ENCODE results near the gene CDH13.

The CDH13 gene

GRCh38 chr16:83814659-83814985 lies 1187.9 kb downstream of the CDH13 start:
- peaks cover 15% of the 10 kb centered on the region for H3K79me2 ChIP-seq (ENCODE audit: control insufficient read depth, low read length)
- H3K9me3 ChIP-seq (ENCODE audit: control insufficient read depth, insufficient read depth, low read length), result no peaks in the 10 kb centered on the region
- H3K36me3 ChIP-seq (ENCODE audit: control insufficient read depth, low read length), result peaks cover 33% of the 10 kb centered on the region
- no peak overlapping the region for H3K4me2 ChIP-seq (ENCODE audit: low read length)
- H3F3A ChIP-seq (ENCODE audit: control insufficient read depth, insufficient read depth), result 0 out of 2 replicates have a peak, but pooled peaks cover 3% of the 10 kb centered on the region
- no peaks in the 10 kb centered on the region for H3K27me3 ChIP-seq (ENCODE audit: control insufficient read depth, low read length)
- peaks cover 7% of the 10 kb centered on the region; the same call in 1 of the 2 replicates for H3K4me1 ChIP-seq (ENCODE audit: control insufficient read depth, low read length)
- TF ChIP-seq EZH2phosphoT487 (IDR thresholded peaks at IDR 0.05; ENCODE audit: borderline replicate concordance, low read length) (no peak), CTCF (IDR thresholded peaks at IDR 0.05; ENCODE audit: low read depth, low read length, poor library complexity, severe bottlenecking) (no peak)
- H3K27ac ChIP-seq (ENCODE audit: low read depth, low read length), result no peak overlapping the region
- no peaks in the 10 kb centered on the region for H3K9me2 ChIP-seq (replicated peaks; ENCODE audit: control insufficient read depth, low read length)
- no peaks in the 10 kb centered on the region for H4K20me1 ChIP-seq (ENCODE audit: control insufficient read depth, insufficient read depth, low read depth, low read length)
- no peak overlapping the region for H3K4me3 ChIP-seq (ENCODE audit: low read length)

- Histone ChIP-seq H3K36me3 (ENCODE audit: control insufficient read depth, low read length) (peaks cover 9% of the 10 kb centered on the region), H3F3A (ENCODE audit: control insufficient read depth, insufficient read depth) (0 out of 2 replicates have a peak, but pooled peaks cover 3% of the 10 kb centered on the region), H3K27ac (ENCODE audit: low read depth, low read length) (no peak overlapping the region), H3K79me2 (ENCODE audit: control insufficient read depth, low read length) (no peaks in the 10 kb centered on the region), H3K27me3 (ENCODE audit: control insufficient read depth, low read length) (no peaks in the 10 kb centered on the region), H4K20me1 (ENCODE audit: control insufficient read depth, insufficient read depth, low read depth, low read length) (no peaks in the 10 kb centered on the region), H3K4me1 (ENCODE audit: control insufficient read depth, low read length) (peaks cover 7% of the 10 kb centered on the region; the same call in 1 of the 2 replicates), H3K4me3 (ENCODE audit: low read length) (no peak overlapping the region), H3K9me3 (ENCODE audit: control insufficient read depth, insufficient read depth, low read length) (no peaks in the 10 kb centered on the region), H3K9me2 (replicated peaks; ENCODE audit: control insufficient read depth, low read length) (no peaks in the 10 kb centered on the region), H3K4me2 (ENCODE audit: low read length) (no peak overlapping the region)
- TF ChIP-seq EZH2phosphoT487 (IDR thresholded peaks at IDR 0.05; ENCODE audit: borderline replicate concordance, low read length) (no peak), CTCF (IDR thresholded peaks at IDR 0.05; ENCODE audit: low read depth, low read length, poor library complexity, severe bottlenecking) (no peak)
Measured at GRCh38 chr16:83817022-83817421, 1190.3 kb downstream of the CDH13 start.

GRCh38 chr16:83818276-83818675 lies 1191.5 kb downstream of the CDH13 start:
- no peaks in the 10 kb centered on the region for H4K20me1 ChIP-seq (ENCODE audit: control insufficient read depth, insufficient read depth, low read depth, low read length)
- H3K4me2 ChIP-seq (ENCODE audit: low read length), result no peak overlapping the region
- H3K9me3 ChIP-seq (ENCODE audit: control insufficient read depth, insufficient read depth, low read length), result no peaks in the 10 kb centered on the region
- no peak overlapping the region for H3K27ac ChIP-seq (ENCODE audit: low read depth, low read length)
- no peak overlapping the region for H3K4me3 ChIP-seq (ENCODE audit: low read length)
- H3F3A ChIP-seq (ENCODE audit: control insufficient read depth, insufficient read depth), result 0 out of 2 replicates have a peak, but pooled peaks cover 3% of the 10 kb centered on the region
- no peaks in the 10 kb centered on the region for H3K79me2 ChIP-seq (ENCODE audit: control insufficient read depth, low read length)
- H3K36me3 ChIP-seq (ENCODE audit: control insufficient read depth, low read length), result no peaks in the 10 kb centered on the region
- TF ChIP-seq CTCF (IDR thresholded peaks at IDR 0.05; ENCODE audit: low read depth, low read length, poor library complexity, severe bottlenecking) (no peak), EZH2phosphoT487 (IDR thresholded peaks at IDR 0.05; ENCODE audit: borderline replicate concordance, low read length) (no peak)
- peaks cover 7% of the 10 kb centered on the region; the same call in 1 of the 2 replicates for H3K4me1 ChIP-seq (ENCODE audit: control insufficient read depth, low read length)
- no peaks in the 10 kb centered on the region for H3K9me2 ChIP-seq (replicated peaks; ENCODE audit: control insufficient read depth, low read length)
- no peaks in the 10 kb centered on the region for H3K27me3 ChIP-seq (ENCODE audit: control insufficient read depth, low read length)

All from DOHH2 (cell line).